IPS-18a (cell line): Measurements from ENCODE around the gene NRXN3.
"Not testable (repeated sequence)": the region's sequence is repeated elsewhere in the genome, so short reads cannot be mapped to it uniquely, and the experiment has no call there.

Experiments used
- H3K27ac ChIP-seq: one replicate; pipeline ENCODE4 v1.5.1; 2013; ENCODE audit warnings: low read length
- H3K27me3 ChIP-seq: one replicate; pipeline ENCODE4 v1.6.1; 2013; ENCODE audit warnings: mild to moderate bottlenecking, low read length; ENCODE audit not compliant: control insufficient read depth, insufficient read depth
- H3K36me3 ChIP-seq: one replicate; pipeline ENCODE4 v1.6.1; 2013; ENCODE audit warnings: low read depth, low read length; ENCODE audit not compliant: control insufficient read depth
- H3K4me1 ChIP-seq: one replicate; pipeline ENCODE4 v1.6.1; 2013; ENCODE audit warnings: low read depth, low read length; ENCODE audit not compliant: control insufficient read depth
- H3K4me3 ChIP-seq: one replicate; pipeline ENCODE4 v1.5.1; 2013; ENCODE audit warnings: low read length
- H3K9ac ChIP-seq: one replicate; pipeline ENCODE4 v1.6.1; 2013; ENCODE audit warnings: mild to moderate bottlenecking, low read length, moderate library complexity
- H3K9me3 ChIP-seq: one replicate; pipeline ENCODE4 v1.6.1; 2013; ENCODE audit warnings: low read depth, low read length; ENCODE audit not compliant: control insufficient read depth

Gene NRXN3

DNA sequence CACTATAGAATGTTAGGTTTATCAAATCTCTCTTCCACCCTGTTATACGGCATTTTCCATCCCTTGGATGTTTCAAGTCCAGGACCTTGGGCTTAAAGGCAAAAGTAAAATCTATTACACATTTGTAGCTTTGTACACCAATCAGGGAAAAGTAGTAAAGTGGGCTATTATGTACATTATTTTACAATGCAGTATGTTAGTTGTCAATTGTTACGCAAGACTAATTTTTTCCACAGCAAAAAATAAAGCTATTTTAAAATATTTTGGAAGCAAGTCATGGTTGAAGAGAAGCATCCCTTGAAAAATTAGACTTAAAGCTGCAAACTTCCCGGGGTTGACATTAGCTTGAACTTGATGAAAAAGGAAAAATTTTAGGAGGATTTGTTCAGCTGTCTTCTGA is 1564.9 kb downstream of the NRXN3 start:
- Histone ChIP-seq H3K36me3 (no peaks in the 10 kb centered on the region), H3K27me3 (no peaks in the 10 kb centered on the region), H3K9ac (no peak overlapping the region), H3K9me3 (peaks cover 14% of the 10 kb centered on the region), H3K4me1 (no peaks in the 10 kb centered on the region), H3K4me3 (no peak overlapping the region), H3K27ac (no peak overlapping the region)

DNA sequence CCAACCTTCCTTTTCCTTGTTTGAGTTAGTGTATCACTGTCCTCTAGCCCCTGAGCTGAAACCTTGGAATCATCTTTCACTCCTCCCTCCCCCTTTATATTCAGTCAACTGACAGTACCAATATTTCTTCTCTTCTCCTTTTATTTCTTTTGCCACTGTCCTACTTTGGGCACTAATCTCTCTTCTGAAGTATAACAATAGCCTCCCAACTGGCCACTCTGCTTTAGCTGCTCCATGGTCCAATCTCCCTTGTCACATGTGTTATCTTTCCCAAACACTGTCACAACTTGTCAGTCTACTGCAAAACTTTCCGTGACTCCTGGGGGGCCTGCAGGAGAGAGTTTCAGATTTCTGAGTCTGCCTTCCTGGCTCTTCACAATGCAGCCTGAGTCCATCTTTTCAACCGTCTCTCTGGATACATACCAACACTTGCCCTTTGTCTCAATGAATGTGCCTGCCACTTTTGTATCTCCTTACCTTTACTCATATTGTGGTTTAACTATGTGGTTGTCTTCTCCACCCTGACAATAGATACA is 1570.0 kb downstream of the NRXN3 start:
- Histone ChIP-seq H3K4me3 (no peak overlapping the region), H3K36me3 (no peaks in the 10 kb centered on the region), H3K9ac (no peak overlapping the region), H3K27ac (no peak overlapping the region), H3K4me1 (no peaks in the 10 kb centered on the region), H3K9me3 (peaks cover 14% of the 10 kb centered on the region), H3K27me3 (no peaks in the 10 kb centered on the region)

DNA sequence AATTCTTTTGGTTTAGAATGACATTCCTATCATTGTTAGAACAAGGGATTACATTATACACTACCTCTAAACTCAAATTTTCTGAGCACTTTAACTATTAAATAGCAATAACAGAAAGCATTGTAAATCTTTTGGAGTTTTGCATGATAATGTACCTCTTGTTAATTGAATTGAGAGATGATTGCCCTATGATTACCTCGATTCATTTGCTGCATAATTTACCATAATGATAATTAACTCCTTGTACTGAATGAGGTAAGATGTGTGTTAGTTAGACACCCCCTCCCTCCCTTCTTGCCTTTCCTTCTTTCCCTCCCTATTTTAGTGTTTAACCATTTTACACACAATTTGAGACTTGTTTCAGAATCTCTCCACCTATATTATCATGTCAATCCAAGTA is 1572.0 kb downstream of the NRXN3 start:
- H3K4me3 ChIP-seq = no peak overlapping the region
- no peaks in the 10 kb centered on the region for H3K9me3 ChIP-seq
- no peaks in the 10 kb centered on the region for H3K27me3 ChIP-seq
- H3K27ac ChIP-seq = no peak overlapping the region
- no peaks in the 10 kb centered on the region for H3K4me1 ChIP-seq
- H3K9ac ChIP-seq = no peak overlapping the region
- no peaks in the 10 kb centered on the region for H3K36me3 ChIP-seq

DNA sequence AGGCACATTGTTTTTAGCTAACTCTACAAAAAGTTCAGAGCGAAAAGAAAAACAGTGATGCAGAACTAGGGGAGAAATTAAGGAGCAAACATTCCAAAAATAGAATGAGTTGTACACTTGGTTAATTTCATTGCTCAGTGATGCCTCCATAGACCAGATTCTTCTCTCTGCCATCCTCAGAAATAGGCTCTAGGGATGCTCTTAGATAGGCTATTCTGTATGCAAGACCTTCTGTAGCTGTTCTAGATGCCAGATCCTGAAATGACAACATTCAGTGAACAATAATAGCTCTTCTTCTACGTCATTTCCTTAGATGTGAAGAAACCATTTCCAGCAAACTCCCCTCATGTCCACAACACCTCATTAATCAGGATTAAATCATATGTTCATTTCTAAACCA is 1574.9 kb downstream of the NRXN3 start:
- Histone ChIP-seq H3K9ac (no peak overlapping the region), H3K4me1 (no peaks in the 10 kb centered on the region), H3K4me3 (no peak overlapping the region), H3K27me3 (no peaks in the 10 kb centered on the region), H3K27ac (no peak overlapping the region), H3K9me3 (no peaks in the 10 kb centered on the region), H3K36me3 (no peaks in the 10 kb centered on the region)

DNA sequence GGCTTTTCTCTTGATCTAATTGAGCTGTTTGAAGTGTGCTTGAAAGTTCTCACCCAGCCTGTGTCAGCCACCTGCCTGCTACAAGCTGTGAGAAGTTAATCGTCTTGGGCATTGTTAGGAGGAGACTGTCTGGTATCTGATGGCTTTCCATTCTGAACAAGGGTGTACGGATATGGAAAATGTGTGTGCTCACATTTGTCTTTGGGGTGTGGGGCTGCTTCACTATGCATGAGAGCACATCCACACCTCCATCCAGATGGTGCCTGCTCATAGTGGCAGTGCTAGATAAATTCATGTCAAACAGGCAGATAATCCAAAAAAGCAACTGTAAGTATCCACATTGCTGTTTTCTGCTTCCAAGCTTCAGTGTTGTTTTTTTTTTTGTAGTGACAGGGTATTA is 1578.9 kb downstream of the NRXN3 start:
- Histone ChIP-seq H3K27ac (no peak overlapping the region), H3K9me3 (no peaks in the 10 kb centered on the region), H3K9ac (no peak overlapping the region), H3K4me3 (no peak overlapping the region), H3K4me1 (no peaks in the 10 kb centered on the region), H3K27me3 (no peaks in the 10 kb centered on the region), H3K36me3 (no peaks in the 10 kb centered on the region)

DNA sequence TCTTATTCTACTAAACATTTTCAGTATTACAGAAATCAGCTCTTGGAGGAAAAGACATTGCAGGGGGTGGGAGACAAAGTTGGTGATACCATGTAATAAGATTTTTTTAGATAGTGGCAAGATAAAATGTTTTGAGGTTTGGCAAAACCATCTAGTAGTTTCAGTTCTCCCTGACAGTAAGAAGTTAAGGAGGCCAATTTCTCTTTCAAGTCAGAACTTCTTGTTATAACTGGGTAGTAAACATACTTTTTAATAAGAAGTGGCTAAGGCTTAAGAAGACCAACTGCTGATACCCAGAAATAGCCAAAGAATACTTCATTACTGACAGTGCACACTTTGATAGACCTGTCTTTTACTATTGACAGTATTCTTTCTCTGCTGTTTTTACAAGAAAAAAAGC is 1588.8 kb downstream of the NRXN3 start:
- no peaks in the 10 kb centered on the region for H3K36me3 ChIP-seq
- no peaks in the 10 kb centered on the region for H3K27me3 ChIP-seq
- H3K9me3 ChIP-seq = no peaks in the 10 kb centered on the region
- H3K4me3 ChIP-seq = no peak overlapping the region
- no peaks in the 10 kb centered on the region for H3K4me1 ChIP-seq
- no peak overlapping the region for H3K9ac ChIP-seq
- H3K27ac ChIP-seq = no peak overlapping the region

DNA sequence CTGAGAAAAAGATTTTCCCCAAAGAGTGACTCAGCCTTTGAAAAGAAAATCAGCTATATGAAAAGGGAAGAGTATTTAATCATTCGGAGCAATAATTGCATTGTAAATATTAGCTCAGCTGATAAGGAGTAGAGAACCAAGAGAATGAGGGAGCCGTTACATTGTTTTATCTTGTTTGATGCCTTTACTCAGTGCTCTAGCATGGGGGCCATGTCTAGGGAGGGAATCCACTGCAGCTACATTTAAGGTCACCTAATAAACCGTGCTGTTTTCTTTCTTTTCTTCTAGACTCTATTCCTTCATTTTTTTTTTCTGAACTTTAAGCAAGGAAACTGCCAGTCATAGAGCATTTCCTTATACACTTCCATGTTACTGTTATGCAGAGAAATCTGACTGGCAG is 1594.2 kb downstream of the NRXN3 start:
- Histone ChIP-seq H3K4me1 (no peaks in the 10 kb centered on the region), H3K9me3 (peaks cover 5% of the 10 kb centered on the region), H3K27ac (no peak overlapping the region), H3K9ac (no peak overlapping the region), H3K27me3 (no peaks in the 10 kb centered on the region), H3K36me3 (no peaks in the 10 kb centered on the region), H3K4me3 (no peak overlapping the region)

DNA sequence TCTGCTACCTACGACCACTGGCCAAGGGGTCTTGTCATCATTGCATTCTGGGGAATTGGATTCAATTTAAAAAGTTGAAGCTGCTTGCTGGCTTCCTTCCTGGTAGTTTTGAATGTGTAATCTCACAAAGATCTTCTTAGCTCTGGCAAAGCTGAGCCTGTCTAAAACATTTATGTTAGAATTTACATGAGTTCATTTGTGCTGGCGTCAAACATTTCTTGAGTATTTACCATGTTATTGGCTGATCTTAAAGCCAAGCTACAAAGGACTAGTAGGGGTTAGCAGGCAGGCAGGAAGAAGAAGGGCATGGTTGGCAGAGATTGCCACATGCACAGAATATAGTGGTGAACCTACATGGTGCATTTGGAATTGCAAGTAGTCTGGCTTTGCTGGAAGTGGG is 1596.3 kb downstream of the NRXN3 start:
- Histone ChIP-seq H3K36me3 (no peaks in the 10 kb centered on the region), H3K9ac (no peak overlapping the region), H3K27me3 (no peaks in the 10 kb centered on the region), H3K4me3 (no peak overlapping the region), H3K9me3 (peaks cover 5% of the 10 kb centered on the region), H3K27ac (no peak overlapping the region), H3K4me1 (no peaks in the 10 kb centered on the region)

DNA sequence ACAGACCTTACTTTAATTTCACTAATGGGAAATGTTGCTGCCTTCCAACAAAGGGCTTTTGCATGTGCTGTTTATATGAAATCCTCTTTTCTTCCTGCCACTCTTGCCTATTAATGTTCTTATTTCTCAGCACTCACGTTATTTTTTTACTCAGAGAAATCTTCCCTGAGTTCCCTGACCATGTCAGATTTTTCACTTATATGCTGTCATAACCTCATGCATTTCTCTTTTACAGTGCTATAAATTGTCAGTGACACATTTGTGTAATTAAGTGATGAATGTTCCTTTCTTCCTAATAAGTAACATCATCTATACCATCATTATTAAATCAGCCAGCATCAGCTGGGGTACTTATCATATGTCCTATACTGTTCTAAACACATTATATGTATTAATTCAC is 1597.1 kb downstream of the NRXN3 start:
- H3K27me3 ChIP-seq = no peaks in the 10 kb centered on the region
- no peak overlapping the region for H3K4me3 ChIP-seq
- H3K27ac ChIP-seq = no peak overlapping the region
- no peaks in the 10 kb centered on the region for H3K4me1 ChIP-seq
- no peak overlapping the region for H3K9ac ChIP-seq
- peaks cover 5% of the 10 kb centered on the region for H3K9me3 ChIP-seq
- H3K36me3 ChIP-seq = no peaks in the 10 kb centered on the region

DNA sequence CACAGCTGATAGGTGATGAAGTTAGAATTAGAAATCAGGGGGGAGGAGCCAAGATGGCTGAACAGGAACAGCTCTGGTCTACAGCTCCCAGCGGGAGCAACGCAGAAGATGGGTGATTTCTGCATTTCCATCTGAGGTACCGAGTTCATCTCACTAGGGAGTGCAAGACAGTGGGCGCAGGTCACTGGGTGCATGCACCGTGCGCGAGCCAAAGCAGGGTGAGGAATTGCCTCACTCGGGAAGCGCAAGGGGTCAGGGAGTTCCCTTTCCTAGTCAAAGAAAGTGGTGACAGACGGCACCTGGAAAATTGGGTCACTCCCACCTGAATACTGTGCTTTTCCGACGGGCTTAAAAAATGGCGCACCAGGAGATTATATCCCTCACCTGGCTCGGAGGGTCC is 1597.5 kb downstream of the NRXN3 start:
- H3K4me1 ChIP-seq, H3K4me3 ChIP-seq, H3K27me3 ChIP-seq: not testable (repeated sequence)

DNA sequence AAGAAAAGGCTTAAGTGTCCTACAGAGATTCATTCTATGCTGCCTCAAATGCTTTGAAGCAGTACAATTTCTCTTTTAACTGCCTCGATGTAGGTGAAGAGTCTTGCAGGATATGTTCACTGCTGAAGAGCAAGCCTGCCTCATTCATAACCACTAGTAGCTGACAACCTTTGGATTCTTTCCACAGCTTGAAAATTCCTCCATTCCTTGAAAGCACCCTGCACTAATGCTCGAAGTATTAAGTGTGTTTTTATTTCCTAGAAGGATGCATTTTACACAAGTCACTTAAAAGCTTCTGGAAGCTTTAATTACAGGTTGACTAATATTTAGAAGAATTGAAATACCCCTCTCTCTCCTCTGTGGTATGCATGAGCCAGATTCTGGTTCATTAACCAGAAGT is 1611.7 kb downstream of the NRXN3 start:
- Histone ChIP-seq H3K9ac (no peak overlapping the region), H3K4me1 (peaks cover 4% of the 10 kb centered on the region), H3K27ac (no peak overlapping the region), H3K4me3 (no peak overlapping the region), H3K9me3 (no peaks in the 10 kb centered on the region), H3K36me3 (no peaks in the 10 kb centered on the region), H3K27me3 (no peaks in the 10 kb centered on the region)

More for the DNA sequence above, 1597.5 kb downstream of the NRXN3 start:
- not testable (repeated sequence) for H3K36me3 ChIP-seq, H3K9me3 ChIP-seq, H3K9ac ChIP-seq, H3K27ac ChIP-seq

DNA sequence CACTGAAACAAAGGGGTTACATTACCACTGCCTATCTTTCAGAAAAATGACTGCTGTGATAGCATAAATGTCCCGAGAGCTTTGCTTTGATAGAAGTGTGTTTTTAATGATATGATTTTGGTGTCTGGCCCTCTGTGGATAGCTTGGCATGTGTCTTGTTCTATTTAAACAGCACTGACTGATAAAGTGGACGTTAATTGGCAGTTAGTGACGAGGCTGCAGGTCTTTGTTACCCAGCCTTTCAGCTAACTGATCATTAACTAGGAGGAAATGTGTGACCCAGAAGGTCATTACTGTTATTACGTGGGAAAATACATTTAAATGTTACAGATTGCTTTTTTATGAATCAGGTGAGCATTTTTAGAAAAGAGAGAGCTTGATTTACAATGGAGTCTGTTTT is 1612.9 kb downstream of the NRXN3 start:
- H3K4me3 ChIP-seq = no peak overlapping the region
- H3K9me3 ChIP-seq = no peaks in the 10 kb centered on the region
- peaks cover 4% of the 10 kb centered on the region for H3K4me1 ChIP-seq
- H3K27ac ChIP-seq = no peak overlapping the region
- H3K27me3 ChIP-seq = no peaks in the 10 kb centered on the region
- H3K9ac ChIP-seq = no peak overlapping the region
- no peaks in the 10 kb centered on the region for H3K36me3 ChIP-seq
